GM12864 (cell line): ENCODE data around the gene SLC36A4.
A peak's percentile ranks its signal among the peaks of the same experiment; 100 is the strongest.
"Not testable (repeated sequence)": the region's sequence is repeated elsewhere in the genome, so short reads cannot be mapped to it uniquely, and the experiment has no call there.

Source experiments
- DNase-seq: peaks from one replicate; pipeline ENCODE4 v3.0.0-alpha.2; 2011; ENCODE audit warnings: low read depth
- H3K4me3 ChIP-seq: 2 replicates; pipeline ENCODE4 v1.5.1; 2011; ENCODE audit warnings: mild to moderate bottlenecking, low read depth, low read length, control low read depth
- TF ChIP-seq, protein P1 (sequence below): IDR thresholded peaks from 2 replicates; pipeline ENCODE4 v1.5.1; 2011; ENCODE audit warnings: low read depth, mild to moderate bottlenecking, moderate library complexity, low read length, control low read depth, inconsistent platforms; ENCODE audit errors: missing control alignments

SLC36A4 gene

DNA sequence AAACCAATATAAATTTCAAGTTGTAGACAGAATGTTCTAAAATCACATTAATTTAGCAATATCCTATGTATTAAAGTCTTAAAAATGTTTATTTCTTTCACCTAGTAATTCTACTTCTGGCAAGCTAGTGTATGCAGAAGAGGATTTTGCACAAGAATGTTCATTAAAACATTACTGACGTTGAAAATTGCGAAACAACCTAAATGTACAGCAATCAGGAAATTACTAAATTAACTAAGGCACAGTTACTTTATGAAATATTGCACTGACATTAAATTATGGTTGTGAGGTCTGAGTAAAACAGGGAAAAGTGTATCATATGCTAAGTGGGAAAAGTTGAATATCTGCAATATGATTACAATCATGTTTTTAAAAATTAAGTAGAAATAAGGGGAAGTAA lies 4.1 kb downstream of the SLC36A4 start:
- H3K4me3 ChIP-seq, result no peak overlapping the region
- TF ChIP-seq, protein P1, sequence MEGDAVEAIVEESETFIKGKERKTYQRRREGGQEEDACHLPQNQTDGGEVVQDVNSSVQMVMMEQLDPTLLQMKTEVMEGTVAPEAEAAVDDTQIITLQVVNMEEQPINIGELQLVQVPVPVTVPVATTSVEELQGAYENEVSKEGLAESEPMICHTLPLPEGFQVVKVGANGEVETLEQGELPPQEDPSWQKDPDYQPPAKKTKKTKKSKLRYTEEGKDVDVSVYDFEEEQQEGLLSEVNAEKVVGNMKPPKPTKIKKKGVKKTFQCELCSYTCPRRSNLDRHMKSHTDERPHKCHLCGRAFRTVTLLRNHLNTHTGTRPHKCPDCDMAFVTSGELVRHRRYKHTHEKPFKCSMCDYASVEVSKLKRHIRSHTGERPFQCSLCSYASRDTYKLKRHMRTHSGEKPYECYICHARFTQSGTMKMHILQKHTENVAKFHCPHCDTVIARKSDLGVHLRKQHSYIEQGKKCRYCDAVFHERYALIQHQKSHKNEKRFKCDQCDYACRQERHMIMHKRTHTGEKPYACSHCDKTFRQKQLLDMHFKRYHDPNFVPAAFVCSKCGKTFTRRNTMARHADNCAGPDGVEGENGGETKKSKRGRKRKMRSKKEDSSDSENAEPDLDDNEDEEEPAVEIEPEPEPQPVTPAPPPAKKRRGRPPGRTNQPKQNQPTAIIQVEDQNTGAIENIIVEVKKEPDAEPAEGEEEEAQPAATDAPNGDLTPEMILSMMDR, result no peak
- DNase-seq, result no peak

DNA sequence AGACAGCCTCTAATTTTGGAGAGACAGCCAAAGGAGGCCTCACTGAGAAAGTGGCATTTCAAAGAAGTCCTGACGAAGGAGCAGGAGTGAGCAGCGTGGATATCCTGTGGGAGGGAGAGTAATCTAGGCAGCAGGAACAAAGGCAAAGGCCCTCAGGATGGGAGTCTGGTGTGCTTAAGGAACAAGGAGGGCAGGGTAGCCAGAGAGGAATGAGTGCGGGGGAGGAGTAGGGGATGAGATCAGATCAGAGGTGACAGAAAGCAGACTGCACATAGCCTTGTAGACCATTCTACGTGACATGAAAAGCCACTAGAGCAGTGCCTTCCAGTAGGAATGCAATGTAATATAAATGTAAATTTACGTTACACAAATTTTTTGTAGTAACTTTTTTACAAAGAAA lies 5.6 kb downstream of the SLC36A4 start:
- TF ChIP-seq, protein P1, result no peak
- no peak for DNase-seq
- no peak overlapping the region for H3K4me3 ChIP-seq

DNA sequence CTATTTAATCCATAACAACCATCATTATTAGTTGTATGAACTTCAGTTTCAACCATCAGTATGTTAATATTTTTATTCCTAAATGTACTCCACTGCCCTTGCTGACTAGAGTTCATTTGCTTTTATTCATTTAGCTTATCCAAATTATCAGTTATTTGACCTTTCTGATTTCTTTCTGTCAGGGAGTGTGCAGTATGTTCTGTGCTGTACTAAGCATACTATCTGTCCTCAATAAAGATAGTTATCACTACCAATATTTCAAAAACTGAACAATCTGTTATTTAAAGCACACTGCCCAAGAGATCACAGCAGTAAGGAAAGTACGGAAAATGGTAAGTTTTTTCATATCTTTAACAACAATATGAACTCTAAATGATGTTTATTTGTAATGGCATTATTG lies 8.3 kb downstream of the SLC36A4 start:
- no peak for DNase-seq
- TF ChIP-seq, protein P1, result no peak
- H3K4me3 ChIP-seq, result no peak overlapping the region

DNA sequence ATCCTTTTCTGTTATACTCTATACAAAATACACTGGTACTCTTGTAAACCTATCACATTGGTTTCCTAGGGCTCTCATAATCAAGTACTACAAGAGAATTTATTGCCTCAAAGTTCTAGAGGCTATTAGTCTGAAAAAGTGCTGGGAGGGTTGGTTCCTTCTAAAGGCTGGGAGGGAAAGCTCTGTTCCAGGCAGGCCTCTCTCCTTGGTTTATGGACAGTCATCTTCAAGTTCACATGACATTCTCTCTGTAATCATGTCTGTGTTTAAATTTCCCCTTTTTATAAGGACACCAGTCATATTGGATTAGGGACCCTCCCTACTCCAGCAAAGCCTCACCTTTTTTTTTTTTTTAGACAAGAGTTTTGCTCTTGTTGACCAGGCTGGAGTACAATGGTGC lies 9.1 kb downstream of the SLC36A4 start:
- DNase-seq, result no peak
- TF ChIP-seq, protein P1, result no peak
- H3K4me3 ChIP-seq, result no peak overlapping the region

DNA sequence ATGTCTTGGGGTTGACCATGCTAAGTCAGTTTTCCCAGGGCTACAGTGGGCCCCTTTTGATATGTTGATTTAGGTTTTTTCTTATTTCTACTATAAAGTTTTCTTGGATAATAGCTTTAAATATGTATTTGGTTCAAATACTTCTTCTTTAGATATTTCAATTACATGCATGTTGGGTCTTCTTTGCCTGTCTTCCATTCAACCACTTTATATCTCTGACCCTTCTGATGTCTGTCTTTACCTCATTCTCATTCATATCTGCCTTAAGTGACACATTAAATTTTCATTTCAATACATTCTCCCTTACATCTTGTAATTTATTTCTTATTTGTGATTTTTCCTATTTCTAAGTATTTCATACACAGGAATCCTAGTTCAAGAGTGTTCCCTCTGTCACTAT lies 10.5 kb downstream of the SLC36A4 start:
- TF ChIP-seq, protein P1, result no peak
- H3K4me3 ChIP-seq, result no peak overlapping the region
- no peak for DNase-seq

DNA sequence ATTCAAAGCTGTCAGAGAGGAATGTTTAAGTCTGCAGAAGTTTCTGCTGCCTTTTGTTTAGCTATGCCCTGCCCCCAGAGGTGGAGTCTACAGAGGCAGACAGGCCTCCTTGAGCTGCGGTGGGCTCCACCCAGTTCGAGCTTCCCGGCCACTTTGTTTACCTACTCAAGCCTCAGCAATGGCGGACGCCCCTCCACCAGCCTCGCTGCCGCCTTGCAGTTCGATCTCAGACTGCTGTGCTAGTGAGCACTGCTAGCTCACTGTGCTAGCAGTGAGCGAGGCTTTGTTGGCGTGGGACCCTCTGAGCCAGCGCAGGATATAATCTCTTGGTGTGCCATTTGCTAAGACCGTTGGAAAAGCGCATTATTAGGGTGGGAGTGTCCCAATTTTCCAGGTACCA lies 19.9 kb downstream of the SLC36A4 start:
- not testable (repeated sequence) for DNase-seq, H3K4me3 ChIP-seq

DNA sequence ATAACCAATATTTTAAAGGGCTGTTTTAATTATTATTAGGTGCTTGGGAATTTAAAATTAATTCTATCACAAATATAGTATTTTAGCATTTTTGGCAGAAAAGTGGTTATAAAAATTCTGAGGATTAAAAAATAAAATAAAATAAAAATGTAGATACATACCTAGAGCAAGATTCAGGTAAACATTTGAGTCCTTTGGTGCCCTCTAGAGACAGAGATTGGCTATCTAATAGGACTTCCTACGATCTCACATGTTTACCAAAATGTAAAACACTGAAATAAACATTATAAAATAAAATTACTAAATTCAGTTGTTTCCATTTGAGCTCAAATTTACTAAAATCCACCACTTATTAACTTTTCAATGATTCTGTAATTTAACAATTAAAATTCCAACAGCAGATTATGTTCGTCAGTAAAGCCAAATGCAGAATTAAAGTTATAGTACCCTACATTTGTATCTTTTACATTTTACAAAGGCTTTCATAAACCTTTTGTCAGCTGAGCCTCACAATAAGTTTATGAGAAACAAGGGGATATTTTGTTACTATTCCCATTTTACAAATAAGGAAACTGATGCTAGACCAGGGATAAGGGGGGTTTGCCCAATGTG lies 27.7 kb downstream of the SLC36A4 start:
- DNase-seq, result no peak
- H3K4me3 ChIP-seq, result no peak overlapping the region
- TF ChIP-seq, protein P1, result peak; percentile 26
